Left renal pelvis (tissue), 4 donors: Measurements from ENCODE around the gene CATSPERB. TPM values are rescaled to one million over a fixed set of nuclear protein-coding genes. Genes with fewer than 3 reads are reported as not detected.
"Not testable (repeated sequence)": the region's sequence is repeated elsewhere in the genome, so short reads cannot be mapped to it uniquely, and the experiment has no call there.

Experiments used
- DNase-seq, 4 donors: peaks; one replicate each; pipeline ENCODE4 v3.0.0-alpha.2; 2013; ENCODE audit warnings: low read depth in 4 of 4, low spot score in 3 of 4
- polyA plus RNA-seq, 4 donors: library from polyadenylated mRNA; unstranded; fragments of 120-200 nt; gene quantifications; one replicate each; pipeline ENCODE4 v1.2.1, GENCODE V29; 2013; ENCODE audit not compliant: insufficient read length in 4 of 4

The CATSPERB gene
- polyA plus RNA-seq, 4 donors = 0.05 to 1.2 (median 0.50) TPM

DNA sequence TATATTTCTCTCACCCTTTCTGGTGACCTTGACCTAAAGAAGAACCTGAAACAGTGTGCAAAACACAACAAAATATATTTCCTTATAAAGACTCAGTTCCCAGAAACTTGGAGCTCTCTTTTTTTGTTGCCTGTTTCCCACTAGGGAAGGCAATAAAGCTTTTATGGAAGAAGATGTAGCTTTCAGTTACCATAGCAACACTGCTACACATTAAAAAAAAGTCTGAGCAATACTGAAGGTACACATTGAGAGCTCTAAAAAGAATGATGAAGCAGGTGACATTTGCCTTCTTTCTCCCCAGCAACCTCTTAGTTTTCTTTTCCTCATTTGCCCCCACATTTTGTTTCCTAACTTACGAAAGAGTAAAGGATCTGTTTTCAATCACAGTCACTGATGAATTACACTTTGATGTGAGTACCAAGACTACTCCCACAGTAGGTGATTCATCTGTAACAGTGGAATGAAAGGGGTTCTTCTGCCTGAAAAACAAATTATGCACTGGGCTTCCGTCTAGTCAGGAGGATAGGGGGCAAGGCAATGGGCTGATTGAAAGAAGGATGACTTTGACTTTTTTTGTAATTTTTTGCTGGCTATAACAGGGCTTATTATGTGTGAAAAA is 1.1 kb upstream of the CATSPERB start:
- DNase-seq = no peak

DNA sequence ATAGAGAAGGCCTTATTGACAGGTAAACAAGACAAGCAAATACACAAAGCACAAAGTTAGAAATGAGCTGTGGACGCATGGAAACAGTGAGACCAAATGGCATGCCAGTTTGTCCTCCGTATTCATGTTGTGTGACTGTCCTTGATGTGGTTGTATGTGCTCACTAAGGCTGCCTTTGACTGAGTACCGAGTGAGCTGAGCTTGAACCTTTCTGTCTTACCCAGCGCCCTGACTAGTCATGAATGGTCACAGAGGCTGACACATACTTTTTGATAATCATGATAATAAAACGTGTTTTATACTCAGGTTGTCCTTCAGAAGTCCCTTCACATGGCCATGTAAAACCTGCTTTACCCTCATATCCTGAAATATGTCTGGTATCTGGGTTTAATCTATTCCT is 553 bp upstream of the CATSPERB start:
- no peak for DNase-seq

DNA sequence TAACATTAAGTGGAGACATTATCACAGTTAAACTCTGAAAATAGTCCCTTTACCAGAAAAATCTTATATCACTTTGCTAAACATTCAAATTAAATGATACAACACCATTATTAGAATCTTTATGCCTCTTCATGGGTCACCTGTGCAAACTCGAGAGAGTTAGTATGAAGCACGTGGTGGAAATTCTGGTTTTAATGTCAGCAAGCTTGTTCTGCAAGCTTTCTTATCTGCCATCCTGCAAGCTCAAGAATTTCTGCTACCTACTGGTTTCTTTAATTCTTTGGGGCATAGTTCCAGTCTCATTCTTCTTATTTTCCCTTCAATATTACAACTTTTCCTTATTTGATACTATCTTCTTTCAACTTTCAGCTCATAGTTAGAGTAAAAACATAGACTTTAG is 868 bp downstream of the CATSPERB start:
- no peak for DNase-seq

DNA sequence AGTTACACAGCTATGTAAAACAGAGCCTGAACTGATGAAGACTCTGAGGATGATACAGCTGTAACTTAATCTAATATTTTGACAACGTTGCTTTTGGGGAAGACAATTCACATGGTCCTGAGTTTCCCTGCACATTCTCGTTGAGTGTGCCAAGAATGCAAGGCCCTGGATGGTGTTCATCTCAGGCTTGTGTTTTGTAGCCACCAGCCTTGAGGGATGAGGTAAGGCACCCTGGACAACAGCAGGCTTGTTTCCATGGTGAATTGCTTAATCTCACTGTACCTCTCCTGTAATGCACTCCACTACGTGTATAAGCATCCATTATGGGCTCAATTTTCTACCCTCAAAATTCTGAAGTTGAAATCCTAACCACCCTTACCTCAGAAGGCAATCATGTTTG is 2.1 kb downstream of the CATSPERB start:
- DNase-seq = no peak

DNA sequence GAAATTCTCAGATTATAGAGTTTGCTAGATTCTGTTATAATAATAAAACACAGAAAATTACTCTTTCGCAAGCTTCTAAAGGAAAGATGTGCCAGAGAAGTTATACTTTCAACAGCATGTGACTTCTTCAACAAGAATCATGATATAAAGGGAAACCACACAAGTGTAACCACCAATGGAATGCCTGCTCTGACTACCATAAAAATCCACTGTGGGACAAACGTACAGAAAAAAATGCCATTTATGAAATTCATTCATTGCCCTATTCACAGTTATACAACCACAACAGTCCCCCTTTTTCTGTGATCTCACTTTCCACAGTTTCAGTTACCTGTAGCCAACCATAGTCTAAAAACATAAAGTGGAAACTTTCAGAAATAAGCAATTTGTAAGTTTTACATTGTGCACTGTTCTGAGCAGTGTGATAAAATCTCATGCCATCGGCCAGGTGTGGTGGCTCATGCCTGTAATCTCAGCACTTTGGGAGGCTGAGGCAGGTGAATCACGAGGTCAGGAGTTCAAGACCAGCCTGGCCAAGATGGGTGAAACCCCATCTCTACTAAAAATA is 3.2 kb downstream of the CATSPERB start:
- no peak for DNase-seq

DNA sequence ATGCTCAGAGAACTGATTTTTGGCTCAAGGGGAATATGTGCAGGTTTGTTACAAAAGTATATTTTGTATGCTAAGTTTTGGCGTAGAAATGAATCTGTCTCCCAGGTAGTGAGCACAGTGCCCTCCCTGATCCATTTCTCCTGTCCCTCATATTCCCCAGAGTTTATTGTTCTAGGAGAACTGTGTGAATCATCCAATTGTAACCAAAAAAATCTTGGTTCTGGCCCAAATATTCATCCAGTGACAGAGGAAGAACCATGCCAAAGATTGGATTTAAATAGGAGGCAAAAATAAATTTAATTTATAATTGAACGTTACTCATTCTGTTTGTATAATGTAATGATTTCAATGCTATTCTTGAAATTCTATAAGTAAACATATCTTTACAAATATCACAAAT is 4.8 kb downstream of the CATSPERB start:
- DNase-seq = no peak

DNA sequence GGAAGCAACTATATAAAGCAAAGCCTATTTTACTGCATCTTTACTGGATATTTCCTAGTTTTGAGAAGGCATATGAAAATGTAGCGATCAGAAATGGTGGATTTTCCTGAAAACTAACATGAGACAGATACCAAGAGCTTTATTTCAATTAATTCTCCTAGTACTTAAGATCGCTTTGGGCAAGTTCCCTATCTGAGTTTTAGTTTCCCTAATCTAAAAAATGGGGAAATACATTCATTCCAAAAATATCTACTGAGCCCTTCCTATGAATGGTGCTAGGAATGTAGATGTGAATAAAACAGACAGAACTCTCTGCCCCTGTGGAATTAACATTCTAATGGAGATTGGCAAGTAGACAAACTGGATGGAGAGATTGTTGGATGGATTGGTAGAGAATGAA is 8.4 kb downstream of the CATSPERB start:
- no peak for DNase-seq

DNA sequence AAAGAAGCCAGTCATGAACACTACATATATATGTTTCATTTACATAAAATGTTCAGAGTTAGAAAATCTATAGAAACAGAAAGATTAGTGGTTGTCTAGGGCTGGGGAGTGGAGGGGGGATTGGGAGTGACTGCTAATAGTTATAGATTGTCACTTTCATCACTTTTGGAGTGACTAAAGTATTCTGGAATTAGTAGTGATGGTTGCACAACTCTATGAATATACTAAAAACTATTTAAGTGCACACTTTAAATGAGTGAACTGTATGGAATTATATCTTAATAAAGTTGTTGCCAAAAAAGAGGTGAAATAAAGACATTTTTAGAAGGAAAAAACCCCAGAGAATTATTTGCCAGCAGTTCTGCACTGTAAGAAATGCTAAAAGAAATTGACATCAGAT is 9.5 kb downstream of the CATSPERB start:
- DNase-seq = no peak

DNA sequence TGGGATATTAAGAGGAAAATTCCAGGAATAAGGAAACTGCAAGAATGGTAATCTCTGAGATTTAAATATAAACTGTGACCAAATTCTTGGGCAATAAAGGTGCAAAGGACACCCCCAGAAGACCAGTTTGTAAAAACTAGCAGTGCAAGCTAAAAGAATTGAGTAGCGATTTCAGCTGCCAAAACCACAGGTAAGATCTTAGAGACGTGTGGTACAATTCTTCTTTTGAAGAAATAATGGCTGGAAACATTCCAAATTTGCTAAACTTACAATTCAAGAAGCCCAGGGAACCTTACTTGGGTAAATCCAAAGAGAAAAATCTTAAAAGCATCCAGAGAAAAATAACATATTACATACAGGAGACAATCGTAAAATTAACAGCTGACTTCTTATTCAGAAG is 12.0 kb downstream of the CATSPERB start:
- no peak for DNase-seq

DNA sequence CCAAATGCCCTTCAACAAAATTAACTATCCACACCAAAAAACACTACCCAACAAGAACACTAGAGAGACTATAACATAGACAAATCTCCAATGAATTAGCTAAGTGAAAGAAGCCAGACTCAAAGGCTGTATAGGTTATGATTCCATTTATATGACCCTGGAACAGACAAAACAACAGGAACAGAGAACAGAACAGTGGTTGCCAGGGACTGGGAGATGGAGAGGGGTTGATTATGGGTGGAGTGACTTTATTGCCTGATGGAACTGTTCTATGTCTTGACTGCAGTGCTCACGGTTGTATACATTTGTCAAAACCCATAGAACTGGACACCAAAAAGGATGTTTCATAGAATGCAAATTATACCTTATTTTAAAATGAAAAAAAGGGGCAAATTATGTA is 14.9 kb downstream of the CATSPERB start:
- DNase-seq = no peak

DNA sequence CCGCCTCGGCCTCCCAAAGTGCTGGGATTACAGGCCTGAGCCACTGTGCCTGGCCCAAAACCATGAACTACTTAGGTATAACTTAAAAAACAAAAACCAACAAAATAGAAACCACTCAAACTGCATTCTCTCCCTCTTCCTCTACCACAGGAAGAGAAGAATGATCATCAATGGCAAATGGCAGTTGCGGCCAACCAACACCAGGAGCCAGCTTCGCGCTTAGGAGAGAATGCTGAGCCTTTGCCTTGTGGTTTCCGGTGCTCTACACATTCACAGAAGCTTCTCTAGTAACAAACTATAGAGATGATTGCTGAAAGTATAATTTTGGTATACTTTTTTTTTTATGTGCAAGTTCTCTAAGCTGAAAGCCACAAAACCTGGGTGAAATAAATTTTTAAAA is 17.1 kb downstream of the CATSPERB start:
- no peak for DNase-seq

DNA sequence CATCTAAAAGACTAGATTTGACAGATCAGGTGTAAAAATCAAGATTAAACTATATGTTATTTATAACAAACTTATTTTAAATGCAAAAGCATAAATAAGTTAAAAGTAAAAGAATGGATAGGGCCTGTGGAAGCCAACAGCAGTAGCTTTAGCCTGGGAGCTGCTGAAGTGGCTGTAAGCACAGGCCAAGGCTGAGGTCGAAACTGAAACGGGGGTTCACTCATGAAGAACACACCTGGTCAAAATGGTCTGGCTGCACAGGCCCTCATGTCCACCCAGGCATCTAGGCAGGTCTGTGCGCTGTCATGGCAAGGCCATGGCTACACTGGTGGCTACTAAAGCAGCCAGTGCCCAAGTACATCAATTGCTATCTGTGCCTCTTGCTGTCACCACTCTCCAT is 23.1 kb downstream of the CATSPERB start:
- DNase-seq = no peak

DNA sequence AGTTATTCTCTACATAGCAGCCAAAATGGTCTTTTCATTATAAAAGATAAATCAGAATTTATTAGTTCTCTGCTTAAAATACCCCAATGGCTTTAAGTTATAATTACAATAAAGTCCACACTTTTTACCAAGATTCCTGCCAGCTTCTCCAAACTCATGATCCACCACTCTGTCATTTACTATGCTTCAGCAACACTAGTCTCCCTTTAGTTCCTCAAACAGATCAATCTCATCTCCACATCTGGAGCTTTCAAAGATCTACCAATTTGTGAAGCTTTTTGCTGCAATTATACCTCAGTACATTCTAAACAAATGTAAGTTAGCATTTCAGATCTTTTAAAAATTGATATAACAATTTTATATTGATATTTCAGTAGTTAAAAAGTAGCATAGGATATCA is 24.9 kb downstream of the CATSPERB start:
- DNase-seq = no peak

DNA sequence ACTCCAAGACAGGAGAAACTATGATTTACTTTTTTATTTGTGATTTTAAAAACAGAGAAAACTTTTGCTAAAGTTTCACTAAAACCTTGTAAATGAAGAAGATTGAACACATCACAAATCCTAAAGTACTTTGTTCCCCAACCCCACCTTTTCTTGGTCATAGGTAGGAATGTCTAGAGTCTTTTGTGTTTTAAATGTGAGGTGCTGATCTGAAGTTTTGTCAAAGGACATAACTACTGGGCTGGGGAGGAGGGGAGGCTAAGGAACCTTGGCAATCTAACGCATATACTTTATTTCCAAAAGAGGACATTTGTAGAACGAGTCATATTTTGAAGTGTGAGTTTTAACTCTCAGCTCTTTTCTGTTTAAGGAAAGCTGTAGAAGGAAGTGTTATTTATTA is 37.2 kb downstream of the CATSPERB start:
- DNase-seq = no peak

DNA sequence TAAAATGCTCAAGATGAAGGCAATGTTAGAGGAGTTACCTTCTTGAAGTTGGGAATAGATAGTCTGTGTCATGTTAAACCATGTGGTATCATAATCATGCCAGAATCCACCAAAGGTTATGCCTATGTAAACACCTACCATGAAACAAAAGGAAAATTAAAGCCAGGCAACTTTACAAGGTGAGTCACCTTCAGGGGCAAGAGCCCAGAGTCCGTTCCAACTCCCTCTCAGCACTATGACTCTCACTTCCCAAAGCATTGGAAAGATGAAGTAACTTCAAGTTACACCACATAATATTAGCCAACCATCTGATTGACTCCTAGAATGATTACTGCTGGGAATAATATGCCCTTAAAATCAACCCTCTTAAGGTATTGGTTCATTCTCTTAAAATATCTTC is 38.5 kb downstream of the CATSPERB start:
- DNase-seq = no peak

DNA sequence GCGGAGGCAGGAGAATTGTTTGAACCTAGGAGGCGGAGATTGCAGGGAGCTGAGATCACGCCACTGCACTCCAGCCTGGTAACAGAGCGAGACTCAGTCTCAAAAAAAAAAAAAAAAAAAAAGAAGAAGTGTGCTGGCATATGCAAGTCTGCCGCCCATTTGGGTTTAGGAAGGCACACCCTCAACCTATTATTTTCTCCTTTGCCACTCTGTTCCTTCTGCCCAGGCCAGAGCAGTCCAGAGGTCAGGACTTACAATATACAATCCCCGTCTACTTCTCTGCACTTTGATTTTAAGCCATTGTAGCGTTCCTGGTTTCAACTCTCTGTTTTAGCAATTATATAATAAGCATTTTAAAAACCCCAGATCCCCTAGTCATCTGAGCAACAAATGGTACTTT is 39.8 kb downstream of the CATSPERB start:
- no peak for DNase-seq

DNA sequence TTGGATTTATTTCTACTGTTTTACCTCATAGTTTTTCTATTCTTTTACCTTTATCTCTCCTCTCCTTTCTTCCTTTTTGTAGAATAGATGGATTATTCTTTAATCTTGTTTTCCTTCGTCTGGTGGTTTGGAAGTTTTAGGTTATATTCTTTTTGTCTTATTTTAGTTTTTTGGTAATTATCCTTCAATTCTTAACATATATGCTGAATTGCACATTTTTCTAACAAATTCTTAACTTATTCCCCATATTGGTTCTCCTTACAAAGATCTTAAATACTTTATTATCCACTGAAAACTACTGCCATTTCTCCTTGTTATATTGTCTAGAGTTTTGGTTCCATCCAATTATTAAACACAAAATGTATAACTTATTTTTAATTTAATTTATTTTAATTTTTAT is 42.3 kb downstream of the CATSPERB start:
- DNase-seq = no peak

DNA sequence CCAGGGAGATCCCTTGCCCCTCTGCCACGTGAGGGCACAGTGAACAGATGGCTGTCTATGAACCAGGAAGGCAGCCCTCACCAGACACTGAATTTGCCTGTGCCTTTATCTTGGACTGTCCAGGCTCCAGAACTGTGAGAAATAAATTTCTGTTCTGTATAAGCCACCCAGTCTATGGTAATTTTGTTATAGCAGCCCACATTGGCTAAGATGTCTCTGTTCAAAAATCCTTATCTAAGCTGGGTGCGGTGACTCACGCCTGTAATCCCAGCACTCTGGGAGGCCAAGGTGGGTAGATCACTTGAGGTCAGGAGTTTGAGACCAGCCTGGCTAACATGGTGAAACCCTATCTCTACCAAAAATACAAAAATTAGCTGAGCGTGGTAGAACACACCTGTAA is 44.5 kb downstream of the CATSPERB start:
- DNase-seq = not testable (repeated sequence)

DNA sequence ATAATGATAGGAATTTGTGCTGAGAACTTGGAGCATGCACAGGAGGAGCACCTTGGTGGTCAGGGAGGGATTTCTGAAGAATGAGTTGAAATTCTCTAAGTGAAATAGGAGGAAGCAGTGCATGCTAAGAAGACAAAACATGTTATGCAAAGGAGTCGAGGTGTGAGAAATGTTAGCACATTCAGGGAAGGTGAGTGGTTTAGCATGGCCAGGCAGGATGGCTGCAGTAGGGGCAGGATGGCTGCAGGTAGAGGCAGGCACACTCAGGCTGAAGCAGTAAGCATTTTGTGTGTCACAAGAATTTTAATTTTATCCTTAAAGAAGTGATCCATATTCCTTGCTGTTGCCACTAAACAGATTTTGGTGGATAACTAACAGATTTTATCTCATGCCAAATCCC is 46.3 kb downstream of the CATSPERB start:
- DNase-seq = no peak

DNA sequence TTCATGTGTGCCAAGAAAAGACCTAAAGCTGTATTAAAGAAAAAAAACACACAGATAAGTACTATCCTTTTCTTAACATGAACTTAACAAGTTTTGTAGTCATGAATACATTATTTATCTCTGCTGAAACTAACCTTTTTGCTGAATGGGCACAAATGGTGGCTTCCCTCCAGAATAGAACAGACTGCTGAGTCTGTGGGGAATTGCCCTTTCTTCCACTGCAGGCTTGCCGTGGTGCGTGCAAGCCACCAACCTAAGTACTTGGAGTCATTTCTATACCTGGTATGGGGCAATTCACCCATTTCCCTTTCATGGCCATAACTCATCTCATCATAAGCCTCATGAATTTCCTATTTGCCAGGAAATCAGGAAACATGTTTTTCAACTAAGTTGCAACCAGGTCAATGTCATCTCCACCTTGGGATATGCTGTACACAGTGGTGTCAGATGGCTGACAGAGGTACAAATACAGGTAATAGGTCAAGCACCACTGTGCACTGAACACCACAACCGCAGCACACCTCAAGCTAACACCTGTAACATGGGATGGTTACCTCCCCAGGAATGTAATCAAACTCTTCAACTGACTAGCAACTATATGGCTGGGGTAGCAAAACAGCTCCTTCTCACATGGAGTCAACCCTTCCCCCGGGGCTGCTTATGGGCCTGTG is 49.9 kb downstream of the CATSPERB start:
- DNase-seq = no peak

DNA sequence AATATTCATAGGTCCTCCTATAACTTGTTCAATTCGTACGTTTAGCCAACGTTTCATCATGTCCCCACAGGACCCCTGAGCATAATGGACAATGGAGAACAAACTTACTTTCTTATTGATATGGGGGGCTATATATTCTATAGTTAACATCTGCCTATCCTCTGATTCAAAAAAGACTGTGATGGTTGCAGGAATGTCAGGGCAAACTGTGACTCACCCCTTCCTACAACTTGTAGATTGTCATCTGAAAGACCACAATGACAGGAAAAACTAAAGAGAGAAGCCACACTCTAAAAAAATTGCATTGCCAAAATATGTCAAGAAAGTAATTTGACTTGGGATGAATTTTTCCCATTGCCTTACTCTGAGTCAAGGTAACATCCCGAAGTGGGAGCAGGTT is 50.8 kb downstream of the CATSPERB start:
- DNase-seq = no peak

DNA sequence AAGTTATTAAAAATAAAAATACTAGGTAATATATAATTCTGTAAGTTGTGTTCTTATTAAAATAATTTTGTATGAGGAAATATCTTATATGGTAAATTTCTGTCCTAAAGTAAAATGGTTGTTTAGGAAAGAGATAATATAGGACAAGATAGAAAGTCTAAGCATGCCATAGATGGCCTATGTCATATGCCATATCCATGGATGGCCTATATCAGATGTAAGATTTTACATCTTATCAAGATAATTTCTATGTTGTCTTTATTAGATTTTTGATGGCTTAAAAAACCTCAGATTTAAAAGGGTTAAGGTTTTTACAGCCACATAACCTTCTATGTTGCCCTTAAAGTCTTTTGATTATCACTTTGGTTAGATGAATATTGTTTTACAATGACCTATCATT is 52.6 kb downstream of the CATSPERB start:
- no peak for DNase-seq

DNA sequence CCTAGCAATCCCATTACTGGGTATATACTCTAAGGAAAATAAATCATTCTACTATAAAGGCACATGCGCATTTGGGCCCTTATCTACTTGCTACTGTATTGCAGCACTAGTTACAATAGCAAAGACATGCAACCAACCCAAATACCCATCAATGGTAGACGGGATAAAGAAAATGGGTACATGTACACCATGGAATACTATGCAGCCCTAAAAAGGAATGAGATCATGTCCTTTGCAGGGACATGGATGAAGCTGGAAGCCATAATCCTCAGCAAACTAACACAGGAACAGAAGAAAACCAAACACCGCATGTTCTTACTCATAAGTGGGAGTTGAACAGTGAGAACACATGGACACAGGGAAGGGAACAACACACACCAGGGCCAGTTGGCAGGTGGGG is 54.2 kb downstream of the CATSPERB start:
- DNase-seq = not testable (repeated sequence)
